Peyer's patch (tissue), 4 donors: ENCODE results near the gene MAST2. TPM values are rescaled to one million over a fixed set of nuclear protein-coding genes. Genes with fewer than 3 reads are reported as not detected.
"Not testable (repeated sequence)": the region's sequence is repeated elsewhere in the genome, so short reads cannot be mapped to it uniquely, and the experiment has no call there.

Experiments
- DNase-seq, 3 donors: peaks; one replicate each; pipeline ENCODE4 v3.0.0-alpha.2; 2017 to 2019
- H3K27ac ChIP-seq, 4 donors: fragments of 200-600 bp; sonication (generic); one replicate each; pipeline ENCODE4 v1.5.1; 2016 to 2019
- H3K27me3 ChIP-seq, 2 donors: fragments of 200-600 bp; sonication (generic); one replicate each; pipeline ENCODE4 v1.5.1; 2019
- H3K36me3 ChIP-seq, 3 donors: fragments of 200-600 bp; sonication (generic); one replicate each; pipeline ENCODE4 v1.5.1; 2016 to 2019
- H3K4me1 ChIP-seq, 4 donors: fragments of 200-600 bp; sonication (generic); one replicate each; pipeline ENCODE4 v1.5.1; 2016 to 2019
- H3K4me3 ChIP-seq, 4 donors: fragments of 200-600 bp; sonication (generic); 1 replicate in 3 of 4; 2 replicates in 1 of 4; pipeline ENCODE4 v1.5.1; 2016 to 2019; ENCODE audit warnings: mild to moderate bottlenecking in 1 of 4
- H3K9me3 ChIP-seq, 4 donors: fragments of 200-600 bp; sonication (generic); one replicate each; pipeline ENCODE4 v1.5.1; 2016 to 2019; ENCODE audit warnings: mild to moderate bottlenecking in 1 of 4
- CTCF ChIP-seq, 6 experiments: fragments of 450-650 bp in 4 of 6; fragments of 200-600 bp in 2 of 6; sonication (generic) in 1 of 6; IDR thresholded peaks; one replicate each; pipeline ENCODE4 v1.5.1; 2017 to 2019; ENCODE audit warnings: antibody characterized with exemption in 6 of 6, mild to moderate bottlenecking in 3 of 6, moderate library complexity in 1 of 6
- POLR2A ChIP-seq, 2 donors: fragments of 450-650 bp; IDR thresholded peaks; one replicate each; pipeline ENCODE4 v1.5.1; 2017; ENCODE audit warnings: antibody characterized with exemption in 2 of 2, mild to moderate bottlenecking in 2 of 2, moderate library complexity in 2 of 2
- total RNA-seq, 4 donors: library from RNA; depleted of rRNA; stranded (reverse); fragments of >200 nt; gene quantifications; one replicate each; pipeline ENCODE4 v1.1.0, GENCODE V29; 2016

MAST2 gene
- total RNA-seq, 4 donors from 2014 or later: 75.9 to 249 (median 134) TPM

DNA sequence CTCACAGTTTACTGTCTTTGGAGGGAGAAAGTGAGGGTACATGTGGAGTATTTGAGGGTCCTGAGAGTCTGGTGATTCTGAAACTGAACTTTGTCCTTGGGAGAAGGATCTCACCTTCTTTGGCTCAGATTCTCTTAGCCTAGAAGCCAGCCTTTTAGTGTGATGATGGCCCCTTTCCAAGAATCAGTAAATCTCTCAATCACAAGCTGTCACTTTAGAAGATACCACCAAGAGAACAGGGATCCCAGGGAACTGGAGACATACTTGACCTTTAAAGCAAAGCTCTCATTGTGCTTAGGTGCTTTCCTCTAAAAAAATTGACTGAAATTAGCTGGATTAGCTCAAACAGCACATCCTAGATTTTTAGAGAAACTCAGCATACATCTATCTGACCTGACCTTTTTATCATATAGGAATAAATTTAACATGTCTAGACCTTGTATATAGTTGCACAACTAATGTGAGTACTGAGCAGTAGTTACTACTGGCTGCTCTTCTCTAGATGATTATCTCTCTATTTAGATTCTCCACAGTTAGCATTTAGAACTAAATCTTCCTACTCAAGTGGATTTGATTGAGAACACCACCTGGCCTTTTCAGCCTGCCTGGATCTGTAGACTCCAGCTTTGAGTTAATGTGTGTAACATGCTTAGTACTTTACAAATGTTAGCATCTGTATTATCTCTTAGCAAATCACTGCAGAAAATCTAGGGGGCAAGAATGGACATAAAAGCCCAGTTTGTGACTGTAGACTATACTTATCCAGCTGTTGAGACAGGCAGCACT is 157.7 kb downstream of the MAST2 start:
- H3K27me3 ChIP-seq: no peaks in the 10 kb centered on the region
- no peak overlapping the region for H3K27ac ChIP-seq
- H3K9me3 ChIP-seq: no peaks in the 10 kb centered on the region
- DNase-seq: no peak
- TF ChIP-seq CTCF (IDR thresholded peaks at IDR 0.05) (no peak), POLR2A (IDR thresholded peaks at IDR 0.05) (no peak)
- H3K36me3 ChIP-seq: peaks cover 0 to 14% (median 0%) of the 10 kb centered on the region in 3 donors
- H3K4me1 ChIP-seq: no peaks in the 10 kb centered on the region
- H3K4me3 ChIP-seq: no peak overlapping the region

GRCh38 chr1:45961936-45962335 is 158.5 kb downstream of the MAST2 start:
- DNase-seq, H3K4me3 ChIP-seq, H3K9me3 ChIP-seq, H3K4me1 ChIP-seq, H3K27me3 ChIP-seq, H3K27ac ChIP-seq: not testable (repeated sequence)
- peaks cover 0 to 14% (median 0%) of the 10 kb centered on the region in 3 donors for H3K36me3 ChIP-seq

DNA sequence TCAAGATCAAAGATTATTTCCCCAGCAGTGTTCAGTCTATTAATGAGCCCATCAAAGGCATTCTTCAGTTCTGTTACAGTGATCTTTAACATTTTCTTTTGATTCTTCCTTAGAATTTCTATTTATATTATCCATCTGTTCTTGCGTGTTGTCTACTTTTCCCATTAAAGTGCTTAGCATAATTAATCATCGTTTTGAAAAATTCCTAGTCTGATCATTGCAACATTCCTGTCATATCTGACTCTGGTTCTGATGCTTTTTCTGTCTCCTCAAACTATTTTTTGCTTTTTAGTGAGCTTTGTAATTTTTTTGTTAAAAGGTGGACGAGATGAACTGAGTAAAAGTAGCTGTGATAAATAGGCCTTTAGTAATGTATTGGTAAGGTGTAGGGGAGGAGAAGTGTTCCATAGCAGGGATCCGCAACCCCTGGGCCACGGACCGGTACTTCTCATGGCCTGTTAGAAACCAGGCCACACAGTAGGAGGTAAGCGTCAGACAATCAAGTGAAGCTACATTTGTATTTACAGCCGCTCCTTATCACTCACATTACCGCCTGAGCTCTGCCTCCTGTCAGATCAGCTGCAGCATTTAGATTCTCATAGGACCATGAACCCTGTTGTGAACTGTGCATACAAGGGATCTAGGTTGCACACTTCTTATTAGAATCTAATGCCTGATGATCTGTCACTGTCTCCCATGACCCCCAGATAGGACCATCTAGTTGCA is 165.7 kb downstream of the MAST2 start:
- TF ChIP-seq CTCF (IDR thresholded peaks at IDR 0.05) (no peak), POLR2A (IDR thresholded peaks at IDR 0.05) (no peak)
- no peak overlapping the region for H3K4me3 ChIP-seq
- no peaks in the 10 kb centered on the region for H3K27me3 ChIP-seq
- no peak for DNase-seq
- peak overlapping the region in 2 of 4 donors; percentile 76 to 78 for H3K27ac ChIP-seq
- peaks cover 0 to 39% (median 1%) of the 10 kb centered on the region in 4 donors for H3K4me1 ChIP-seq
- no peaks in the 10 kb centered on the region for H3K9me3 ChIP-seq
- H3K36me3 ChIP-seq: peaks cover 0 to 5% (median 0%) of the 10 kb centered on the region in 3 donors

DNA sequence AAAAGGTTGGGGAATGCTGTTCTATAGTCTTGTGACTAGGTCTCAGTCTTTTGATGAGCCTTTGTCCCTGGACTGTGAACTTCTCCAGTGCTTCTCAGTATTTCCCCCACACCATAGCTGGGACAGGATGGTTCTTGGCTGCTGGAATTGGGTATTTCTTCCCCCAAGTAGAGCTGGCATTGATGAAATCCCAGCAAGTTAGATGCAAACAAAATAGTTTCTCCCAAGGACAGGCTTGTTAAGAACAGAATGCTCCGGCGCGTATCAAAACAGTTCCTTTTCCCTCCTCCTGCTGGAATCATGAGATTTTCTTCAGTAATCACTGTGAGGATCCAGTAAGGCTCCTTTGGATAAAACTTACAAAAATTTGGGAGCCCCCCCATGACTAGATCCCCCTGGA is 166.5 kb downstream of the MAST2 start:
- Histone ChIP-seq H3K4me1 (peaks cover 0 to 45% (median 1%) of the 10 kb centered on the region in 4 donors), H3K27ac (peak overlapping the region in 2 of 4 donors; percentile 76 to 78), H3K9me3 (no peaks in the 10 kb centered on the region), H3K27me3 (no peaks in the 10 kb centered on the region), H3K36me3 (peaks cover 0 to 5% (median 0%) of the 10 kb centered on the region in 3 donors), H3K4me3 (no peak overlapping the region)
- DNase-seq: no peak
- no peak for TF ChIP-seq CTCF (IDR thresholded peaks at IDR 0.05)

GRCh38 chr1:45971335-45971734 is 167.9 kb downstream of the MAST2 start:
- Histone ChIP-seq H3K27me3 (no peaks in the 10 kb centered on the region), H3K27ac (peak overlapping the region in 2 of 4 donors; percentile 76 to 90), H3K36me3 (peaks cover 0 to 5% (median 0%) of the 10 kb centered on the region in 3 donors), H3K4me1 (peaks cover 0 to 45% (median 1%) of the 10 kb centered on the region in 4 donors), H3K4me3 (no peak overlapping the region), H3K9me3 (no peaks in the 10 kb centered on the region)
- DNase-seq: no peak
- TF ChIP-seq CTCF (IDR thresholded peaks at IDR 0.05) (no peak), POLR2A (IDR thresholded peaks at IDR 0.05) (no peak)
